Measurements from ENCODE around the gene FSD2.
A peak's percentile ranks its signal among the peaks of the same experiment; 100 is the strongest.

Gene FSD2

GRCh38 chr15:82829234-82829633, 23.4 kb upstream of the FSD2 start:
- no peak for DNase-seq

GRCh38 chr15:82828075-82828474, 22.2 kb upstream of the FSD2 start:
- DNase-seq: no peak

GRCh38 chr15:82823049-82823448, 17.2 kb upstream of the FSD2 start:
- no peak for DNase-seq

GRCh38 chr15:82821851-82822250, 16.0 kb upstream of the FSD2 start:
- peak; percentile 28 for DNase-seq

GRCh38 chr15:82821396-82821795, 15.5 kb upstream of the FSD2 start:
- DNase-seq: peak; percentile 74

- no peak for DNase-seq
These were observed 14.3 kb upstream of the FSD2 start for GRCh38 chr15:82820128-82820527.

- peak; percentile 25 for DNase-seq
These were observed 7.1 kb upstream of the FSD2 start for GRCh38 chr15:82812994-82813393.

GRCh38 chr15:82810890-82811426, 5.1 kb upstream of the FSD2 start:
- no peak for DNase-seq

- peak; percentile 73 for DNase-seq
These were observed 4.4 kb upstream of the FSD2 start for GRCh38 chr15:82810061-82810889.

GRCh38 chr15:82809308-82810060, 3.6 kb upstream of the FSD2 start, which contains the start of gene WHAMM:
Gene WHAMM (plus strand): TSS chr15:82809628. CDS start chr15:82809727, 99 bp downstream.
- peak; percentile 99 for DNase-seq

GRCh38 chr15:82808634-82809041, 2.8 kb upstream of the FSD2 start:
- no peak for DNase-seq

GRCh38 chr15:82807920-82808633, 2.2 kb upstream of the FSD2 start:
- DNase-seq: no peak

GRCh38 chr15:82804575-82804949, 1.3 kb downstream of the FSD2 start:
- DNase-seq: peak; percentile 16

- DNase-seq: peak; percentile 54
These were observed 1.9 kb downstream of the FSD2 start for GRCh38 chr15:82803793-82804574.

- no peak for DNase-seq
These were observed 3.4 kb downstream of the FSD2 start for GRCh38 chr15:82802497-82802896.

- no peak for DNase-seq
These were observed 6.6 kb downstream of the FSD2 start for GRCh38 chr15:82799183-82799841.

- DNase-seq: no peak
These were observed 7.2 kb downstream of the FSD2 start for GRCh38 chr15:82798531-82799166.

- DNase-seq: no peak
These were observed 7.8 kb downstream of the FSD2 start for GRCh38 chr15:82798104-82798503.

GRCh38 chr15:82793737-82794136, 12.1 kb downstream of the FSD2 start:
- DNase-seq: no peak

- no peak for DNase-seq
These were observed 13.8 kb downstream of the FSD2 start for GRCh38 chr15:82792068-82792467.

- no peak for DNase-seq
These were observed 15.5 kb downstream of the FSD2 start for GRCh38 chr15:82790321-82790720.

Data from fibroblast of skin of right biceps (primary cell).